Gastroesophageal sphincter (tissue), 4 donors: ENCODE data around the gene ZNF215. TPM values are rescaled to one million over a fixed set of nuclear protein-coding genes. Genes with fewer than 3 reads are reported as not detected.
"Not testable (repeated sequence)": the region's sequence is repeated elsewhere in the genome, so short reads cannot be mapped to it uniquely, and the experiment has no call there.

Experiments
- ATAC-seq: fragments of 150-250 bp; one replicate; pipeline ENCODE4 v1.9.1; 2016; ENCODE audit warnings: mild to moderate bottlenecking, moderate library complexity
- H3K27ac ChIP-seq, 4 donors: fragments of 200-600 bp; sonication (generic) in 3 of 4; 1 replicate in 3 of 4; 2 replicates in 1 of 4; pipeline ENCODE4 v1.5.1; 2016 to 2019
- H3K27me3 ChIP-seq: fragments of 200-600 bp; sonication (generic); one replicate; pipeline ENCODE4 v1.5.1; 2019
- H3K36me3 ChIP-seq, 2 donors: fragments of 200-600 bp; sonication (generic); one replicate each; pipeline ENCODE4 v1.5.1; 2019; ENCODE audit warnings: control low read depth in 1 of 2
- H3K4me1 ChIP-seq, 3 donors: fragments of 200-600 bp; sonication (generic); 1 replicate in 2 of 3; 2 replicates in 1 of 3; pipeline ENCODE4 v1.5.1; 2016 to 2019; ENCODE audit warnings: control low read depth in 2 of 3
- H3K4me3 ChIP-seq, 2 donors: fragments of 200-600 bp; sonication (generic); one replicate each; pipeline ENCODE4 v1.5.1; 2019; ENCODE audit warnings: mild to moderate bottlenecking in 1 of 2, moderate library complexity in 1 of 2
- H3K9me3 ChIP-seq, 3 donors: fragments of 200-600 bp; sonication (generic); one replicate each; pipeline ENCODE4 v1.5.1; 2017 to 2019; ENCODE audit warnings: control low read depth in 2 of 3
- EP300 ChIP-seq: sonication (generic); formaldehyde crosslinking; IDR thresholded peaks from one replicate; pipeline ENCODE4 v1.6.1; 2017; ENCODE audit warnings: antibody characterized with exemption, mild to moderate bottlenecking
- POLR2A ChIP-seq, 2 donors: fragments of 450-650 bp; IDR thresholded peaks; one replicate each; pipeline ENCODE4 v1.6.1; 2017; ENCODE audit warnings: antibody characterized with exemption in 2 of 2, mild to moderate bottlenecking in 2 of 2, moderate library complexity in 1 of 2
- POLR2AphosphoS5 ChIP-seq: sonication (generic); formaldehyde crosslinking; IDR thresholded peaks from one replicate; pipeline ENCODE4 v1.6.1; 2017; ENCODE audit warnings: antibody characterized with exemption
- WGBS, 2 donors: methylation state at CpG; one replicate each; pipeline ENCODE4 v1.1.5; 2018; ENCODE audit warnings: low coverage in 1 of 2; 5-methylcytosine and 5-hydroxymethylcytosine counted together
- total RNA-seq, 4 donors: library from RNA; depleted of rRNA; stranded (reverse); fragments of >200 nt; gene quantifications; one replicate each; pipeline ENCODE4 v1.1.0, GENCODE V29; 2016
- TF ChIP-seq, protein P1 (sequence below), 4 experiments: fragments of 200-600 bp in 2 of 4; fragments of 450-650 bp in 2 of 4; sonication (generic) in 1 of 4; IDR thresholded peaks; one replicate each; pipeline ENCODE4 v1.5.1; 2017 to 2019; ENCODE audit warnings: antibody characterized with exemption in 4 of 4, mild to moderate bottlenecking in 2 of 4, moderate library complexity in 2 of 4

ZNF215 gene
- total RNA-seq, 4 donors from 2014 or later: 0.20 to 0.54 (median 0.36) TPM

DNA sequence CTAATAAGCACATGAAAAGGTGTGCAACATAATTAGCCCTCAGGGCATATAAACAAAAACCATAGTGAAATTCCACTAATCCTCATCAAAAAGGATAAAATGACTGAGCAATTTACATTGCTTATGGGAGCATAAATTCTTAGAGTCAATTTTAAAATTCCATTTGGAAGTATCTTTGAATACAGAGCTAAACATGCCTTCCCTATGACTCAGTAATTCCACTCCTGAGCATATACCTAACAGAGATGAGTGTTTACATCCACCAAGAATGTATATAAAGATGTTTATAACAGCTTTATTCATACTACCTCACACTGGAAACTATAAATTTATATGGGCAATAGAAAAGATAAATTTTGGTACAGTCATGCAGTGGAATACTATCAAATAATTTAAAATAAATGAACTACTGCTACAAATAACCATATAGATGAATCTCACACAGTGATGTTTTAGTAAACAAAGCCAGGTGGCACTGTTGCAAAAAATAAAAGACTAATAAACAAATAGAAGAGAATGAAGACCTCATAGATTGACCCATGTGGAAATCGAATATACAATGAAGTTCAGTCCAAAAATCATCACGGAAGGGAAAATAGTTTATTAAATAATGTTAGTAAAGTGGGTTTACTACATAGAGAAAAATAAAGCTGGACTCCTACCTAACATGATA lies 25.8 kb upstream of the ZNF215 start:
- no peak overlapping the region for H3K27ac ChIP-seq
- no peaks in the 10 kb centered on the region for H3K27me3 ChIP-seq
- TF ChIP-seq EP300 (no peak), POLR2A (IDR thresholded peaks at IDR 0.05) (no peak), POLR2AphosphoS5 (no peak)
- TF ChIP-seq, protein P1, sequence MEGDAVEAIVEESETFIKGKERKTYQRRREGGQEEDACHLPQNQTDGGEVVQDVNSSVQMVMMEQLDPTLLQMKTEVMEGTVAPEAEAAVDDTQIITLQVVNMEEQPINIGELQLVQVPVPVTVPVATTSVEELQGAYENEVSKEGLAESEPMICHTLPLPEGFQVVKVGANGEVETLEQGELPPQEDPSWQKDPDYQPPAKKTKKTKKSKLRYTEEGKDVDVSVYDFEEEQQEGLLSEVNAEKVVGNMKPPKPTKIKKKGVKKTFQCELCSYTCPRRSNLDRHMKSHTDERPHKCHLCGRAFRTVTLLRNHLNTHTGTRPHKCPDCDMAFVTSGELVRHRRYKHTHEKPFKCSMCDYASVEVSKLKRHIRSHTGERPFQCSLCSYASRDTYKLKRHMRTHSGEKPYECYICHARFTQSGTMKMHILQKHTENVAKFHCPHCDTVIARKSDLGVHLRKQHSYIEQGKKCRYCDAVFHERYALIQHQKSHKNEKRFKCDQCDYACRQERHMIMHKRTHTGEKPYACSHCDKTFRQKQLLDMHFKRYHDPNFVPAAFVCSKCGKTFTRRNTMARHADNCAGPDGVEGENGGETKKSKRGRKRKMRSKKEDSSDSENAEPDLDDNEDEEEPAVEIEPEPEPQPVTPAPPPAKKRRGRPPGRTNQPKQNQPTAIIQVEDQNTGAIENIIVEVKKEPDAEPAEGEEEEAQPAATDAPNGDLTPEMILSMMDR (IDR thresholded peaks at IDR 0.05): no peak
- H3K36me3 ChIP-seq: no peaks in the 10 kb centered on the region
- no peaks in the 10 kb centered on the region for H3K9me3 ChIP-seq
- no peak overlapping the region for H3K4me3 ChIP-seq
- WGBS, 2 donors: 43 to 63% methylated on average over 2 of the region's 2 CpGs
- no peak for ATAC-seq
- no peaks in the 10 kb centered on the region for H3K4me1 ChIP-seq

DNA sequence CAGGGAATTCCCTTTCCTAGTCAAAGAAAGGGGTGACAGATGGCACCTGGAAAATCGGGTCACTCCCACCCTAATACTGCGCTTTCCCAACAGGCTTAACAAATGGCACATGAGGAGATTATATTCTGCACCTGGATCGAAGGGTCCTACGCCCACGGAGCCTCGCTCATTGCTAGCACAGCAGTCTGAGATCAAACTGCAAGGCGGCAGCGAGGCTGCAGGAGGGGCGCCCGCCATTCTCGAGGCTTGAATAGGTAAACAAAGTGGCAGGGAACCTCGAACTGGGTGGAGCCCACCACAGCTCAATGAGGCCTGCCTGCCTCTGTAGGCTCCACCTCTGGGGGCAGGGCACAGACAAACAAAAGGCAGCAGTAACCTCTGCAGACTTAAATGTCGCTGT lies 21.4 kb upstream of the ZNF215 start:
- H3K9me3 ChIP-seq, H3K36me3 ChIP-seq, H3K27ac ChIP-seq, H3K4me3 ChIP-seq, H3K27me3 ChIP-seq, H3K4me1 ChIP-seq, ATAC-seq: not testable (repeated sequence)
- 81% methylated on average over 6 of the region's 13 CpGs; no CpG with 5 or more reads in 1 of the 2 donors for WGBS, 2 donors

DNA sequence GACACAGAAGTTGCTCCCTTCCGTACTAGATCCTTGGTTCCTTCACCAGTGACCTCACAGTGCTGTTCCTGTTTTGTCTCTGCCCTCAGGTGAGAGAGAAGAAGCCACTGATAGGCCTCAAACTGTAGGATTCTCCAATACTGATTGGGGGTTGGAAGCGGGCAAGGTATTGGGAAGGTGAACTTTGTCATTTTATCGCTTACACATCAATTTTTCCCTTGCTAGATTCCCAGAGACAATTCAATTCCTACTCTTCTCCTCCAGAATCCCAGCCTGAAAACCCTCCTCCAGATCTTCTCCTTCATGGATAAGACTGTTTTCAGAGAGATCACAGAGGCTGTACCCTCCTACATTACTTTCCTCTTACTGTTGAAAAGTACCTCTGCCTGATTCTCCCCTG lies 14.8 kb upstream of the ZNF215 start:
- 86 to 89% methylated on average over 2 to 3 of the region's 3 CpGs for WGBS, 2 donors
- Histone ChIP-seq H3K27ac (no peak overlapping the region), H3K4me1 (no peaks in the 10 kb centered on the region), H3K36me3 (no peaks in the 10 kb centered on the region), H3K27me3 (no peaks in the 10 kb centered on the region), H3K4me3 (no peak overlapping the region), H3K9me3 (no peaks in the 10 kb centered on the region)
- no peak for ATAC-seq
- TF ChIP-seq EP300: no peak
- TF ChIP-seq POLR2A (IDR thresholded peaks at IDR 0.05): no peak
- TF ChIP-seq, protein P1 (IDR thresholded peaks at IDR 0.05): no peak
- TF ChIP-seq POLR2AphosphoS5: no peak

DNA sequence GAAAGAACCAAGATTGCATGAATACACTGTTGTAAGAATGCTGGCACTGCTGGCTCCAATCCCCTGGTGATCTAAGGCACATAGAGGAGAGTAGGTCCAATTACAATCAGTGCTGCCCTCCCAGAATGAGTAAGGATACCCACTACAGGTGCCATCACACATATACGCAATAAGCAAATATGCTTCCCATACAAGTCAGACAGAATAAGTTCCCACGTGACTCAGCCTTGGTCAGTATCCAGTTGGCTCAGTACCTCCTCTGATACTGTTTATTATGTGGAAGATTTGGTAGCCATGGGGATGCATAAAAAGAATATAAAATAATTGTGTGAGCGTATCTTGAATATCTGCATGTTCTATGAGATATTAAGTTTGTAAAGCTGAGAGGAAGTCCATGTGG lies 14.3 kb upstream of the ZNF215 start:
- Histone ChIP-seq H3K9me3 (no peaks in the 10 kb centered on the region), H3K4me3 (no peak overlapping the region), H3K27ac (no peak overlapping the region), H3K36me3 (no peaks in the 10 kb centered on the region), H3K27me3 (no peaks in the 10 kb centered on the region), H3K4me1 (no peaks in the 10 kb centered on the region)
- 14 to 50% methylated on average over 1 to 3 of the region's 3 CpGs for WGBS, 2 donors
- ATAC-seq: no peak
- no peak for TF ChIP-seq POLR2A (IDR thresholded peaks at IDR 0.05)
- TF ChIP-seq, protein P1 (IDR thresholded peaks at IDR 0.05): no peak
- no peak for TF ChIP-seq POLR2AphosphoS5
- TF ChIP-seq EP300: no peak

DNA sequence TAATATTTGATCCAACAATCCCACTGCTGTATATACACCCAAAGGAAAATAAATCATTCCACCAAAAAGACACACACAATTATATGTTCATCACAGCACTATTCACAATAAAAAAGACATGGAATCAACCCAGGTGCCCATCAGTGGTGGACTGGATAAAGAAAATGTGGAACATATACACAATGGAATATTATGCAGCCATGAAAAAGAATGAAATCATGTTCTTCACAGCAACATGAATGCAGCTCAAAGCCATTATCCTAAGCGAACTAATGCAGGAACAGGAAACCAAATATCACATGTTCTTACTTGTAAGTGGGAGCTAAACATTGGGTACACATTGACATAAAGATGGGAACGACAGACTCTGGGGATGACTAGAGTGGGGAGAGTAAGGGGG lies 6.5 kb upstream of the ZNF215 start:
- no peak overlapping the region for H3K27ac ChIP-seq
- H3K4me1 ChIP-seq: no peaks in the 10 kb centered on the region
- no peaks in the 10 kb centered on the region for H3K27me3 ChIP-seq
- no peak for ATAC-seq
- TF ChIP-seq POLR2A (IDR thresholded peaks at IDR 0.05): no peak
- TF ChIP-seq, protein P1 (IDR thresholded peaks at IDR 0.05): no peak
- TF ChIP-seq POLR2AphosphoS5: no peak
- TF ChIP-seq EP300: no peak
- H3K36me3 ChIP-seq: no peaks in the 10 kb centered on the region
- H3K4me3 ChIP-seq: no peak overlapping the region
- H3K9me3 ChIP-seq: no peaks in the 10 kb centered on the region
- WGBS, 2 donors: 36 to 40% methylated on average over 2 of the region's 2 CpGs
